ENCODE results near the gene CYP2W1. TPM values are rescaled to one million over a fixed set of nuclear protein-coding genes. Genes with fewer than 3 reads are reported as not detected.

Gene CYP2W1
- total RNA-seq, 2 experiments from 2014 or later: not detected

DNA sequence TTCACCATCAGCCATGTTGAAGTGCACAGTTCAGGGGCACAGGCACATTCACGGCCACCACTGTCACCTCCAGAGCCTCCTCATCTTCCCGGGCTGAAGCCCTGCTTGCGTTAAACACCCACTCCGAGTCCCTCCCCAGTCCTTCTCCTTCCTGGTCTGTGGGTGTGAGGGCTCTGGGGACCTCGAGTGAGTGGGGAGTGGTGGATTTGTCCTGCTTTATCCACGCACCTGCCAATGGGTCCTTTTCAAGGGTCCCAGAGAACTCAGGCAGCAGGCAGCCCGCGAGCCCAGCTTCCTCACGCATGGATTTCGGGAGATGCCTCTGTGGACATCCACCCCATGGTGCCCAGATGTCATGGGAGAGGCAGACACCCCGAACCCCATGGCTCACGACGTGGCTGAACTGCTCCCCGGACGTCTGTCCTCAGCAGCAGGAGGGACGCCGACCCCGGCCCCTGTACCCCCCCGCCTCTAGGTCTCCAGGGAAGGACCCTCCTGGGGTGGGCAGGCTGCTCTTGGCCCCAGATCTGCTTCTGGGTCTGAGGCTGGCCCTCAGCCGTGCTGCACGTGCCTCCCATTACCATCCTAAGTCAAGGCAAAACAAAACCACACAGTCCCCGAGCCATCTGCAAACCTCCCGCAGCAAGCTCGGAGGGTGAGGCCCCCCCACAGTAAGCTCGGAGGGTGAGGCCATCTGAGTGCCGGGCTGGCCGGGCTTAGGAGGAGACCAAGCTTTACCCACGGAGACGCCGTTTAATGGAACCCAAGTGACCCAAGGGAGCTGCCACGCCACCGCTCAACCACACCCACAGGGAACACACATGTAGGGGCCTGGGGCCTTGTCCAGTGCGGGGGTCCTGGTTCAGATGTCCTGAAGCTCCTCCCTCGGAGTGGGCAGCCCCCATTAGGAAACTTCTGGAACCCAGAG is 9.0 kb downstream of the CYP2W1 start:
- H3K36me3 ChIP-seq (ENCODE audit: insufficient read depth, low read length): peaks cover 8% of the 10 kb centered on the region
- ChIA-PET CTCF (interaction anchor here (1.2 to 9.5 kb wide), 9 partner anchors 18 to 185 kb away, joined by 3 to 220 read pairs (median 10); partner anchors contain the start of genes COX19 and GPR146), POLR2A (interaction anchor here (1.1 kb wide), 1 partner anchor 17 kb away, joined by 7 read pairs; the partner anchor contains the start of gene COX19)
- TF ChIP-seq CTCF (IDR thresholded peaks at IDR 0.05): no peak
- H3K27me3 Mint-ChIP-seq: no peaks in the 10 kb centered on the region
- peaks cover 0 to 4% of the 10 kb centered on the region in 2 experiments for H3K9me3 ChIP-seq (ENCODE audit: control insufficient read depth in 1 of 2, insufficient read depth in 1 of 2, low read length in 2 of 2)
- H3K4me3 ChIP-seq (ENCODE audit: low read length): no peak overlapping the region
- intact Hi-C loops (cut with DNase I, micrococcal nuclease): loop anchor here in 1 of 2 experiments (2.0 kb wide), 1 partner anchor 185 kb away; no protein-coding TSS in a partner anchor
- DNase-seq (no peak), ATAC-seq (ENCODE audit: poor library complexity) (no peak)
- no peaks in the 10 kb centered on the region for H3K9me3 Mint-ChIP-seq
- no peak overlapping the region for H3K27ac Mint-ChIP-seq
- peaks cover 12% of the 10 kb centered on the region for H3K4me1 ChIP-seq (ENCODE audit: insufficient read depth, low read length)
- peaks cover 6% of the 10 kb centered on the region for H3K4me1 Mint-ChIP-seq (ENCODE audit: low read depth)
- no peak overlapping the region for H3K4me3 Mint-ChIP-seq
- H3K36me3 Mint-ChIP-seq (ENCODE audit: low read depth): no peaks in the 10 kb centered on the region
- H3K27me3 ChIP-seq (ENCODE audit: control insufficient read depth in 1 of 2, insufficient read depth in 2 of 2, low read length in 2 of 2): peaks cover 10% of the 10 kb centered on the region in 2 experiments
- H3K27ac ChIP-seq (ENCODE audit: low read depth in 1 of 2, low read length in 2 of 2): no peak overlapping the region

DNA sequence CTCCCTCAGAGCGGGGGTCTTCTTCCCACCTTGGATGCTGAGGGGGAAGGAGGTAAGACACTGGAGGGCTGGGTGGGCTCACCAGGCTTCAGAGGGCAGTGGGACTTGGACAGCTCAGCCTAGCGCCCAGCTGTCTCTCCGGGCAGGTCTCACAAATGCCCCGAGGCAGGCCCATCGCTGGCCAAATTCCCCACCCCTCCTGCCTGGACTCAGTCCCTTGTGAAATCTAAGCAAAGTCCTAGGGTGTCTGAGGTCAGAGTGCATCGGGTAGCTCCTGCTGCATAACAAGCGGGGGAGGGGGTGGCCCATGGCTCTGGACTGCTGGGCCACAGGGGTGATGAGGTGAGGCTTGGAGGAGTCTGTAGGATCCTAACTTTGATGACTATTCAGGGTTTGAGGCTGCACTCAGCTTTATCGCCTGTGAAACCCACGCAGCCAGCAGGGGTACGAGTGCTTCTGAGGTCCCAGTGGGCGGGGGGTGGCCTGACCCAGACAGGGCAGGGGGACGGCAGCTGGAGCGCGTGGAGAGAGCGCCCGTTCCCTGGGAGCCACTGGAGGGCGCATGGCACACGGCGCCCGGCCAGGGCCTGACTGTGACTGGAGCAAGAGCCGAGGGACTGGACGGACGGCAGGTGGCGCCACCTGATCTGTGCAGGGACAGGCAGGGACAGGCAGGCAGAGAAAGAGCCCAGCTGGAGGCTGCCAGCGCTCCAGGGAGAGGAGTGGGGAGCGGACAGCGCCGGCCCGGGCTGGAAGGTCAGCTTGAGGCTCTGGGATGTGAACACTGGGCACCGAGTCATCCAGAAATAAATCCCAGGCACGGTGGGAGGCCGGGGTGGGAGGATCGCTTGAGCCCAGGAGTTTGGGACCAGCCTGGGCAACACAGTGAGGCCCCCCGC is 10.0 kb downstream of the CYP2W1 start:
- H3K4me3 Mint-ChIP-seq: no peak overlapping the region
- intact Hi-C loops (cut with DNase I, micrococcal nuclease): loop anchor here (1.0 to 2.0 kb wide), 3 partner anchors 72 to 184 kb away; no protein-coding TSS in a partner anchor
- H3K27ac ChIP-seq (ENCODE audit: low read depth in 1 of 2, low read length in 2 of 2): no peak overlapping the region
- ATAC-seq (ENCODE audit: poor library complexity) (peak; percentile 100), DNase-seq (peak; percentile 91 to 98 (median 94))
- H3K4me1 Mint-ChIP-seq (ENCODE audit: low read depth): peaks cover 6% of the 10 kb centered on the region
- H3K27me3 ChIP-seq (ENCODE audit: control insufficient read depth in 1 of 2, insufficient read depth in 2 of 2, low read length in 2 of 2): peaks cover 3 to 6% of the 10 kb centered on the region in 2 experiments
- peaks cover 12% of the 10 kb centered on the region for H3K4me1 ChIP-seq (ENCODE audit: insufficient read depth, low read length)
- no peaks in the 10 kb centered on the region for H3K9me3 Mint-ChIP-seq
- peaks cover 0 to 4% of the 10 kb centered on the region in 2 experiments for H3K9me3 ChIP-seq (ENCODE audit: control insufficient read depth in 1 of 2, insufficient read depth in 1 of 2, low read length in 2 of 2)
- ChIA-PET POLR2A (interaction anchor here (0.6 to 2.4 kb wide), 6 partner anchors 18 to 73 kb away, joined by 3 to 38 read pairs (median 5); partner anchors contain the start of genes COX19 and GPR146), CTCF (interaction anchor here (0.6 to 9.5 kb wide), 49 partner anchors 10 to 425 kb away, joined by 3 to 220 read pairs (median 4); partner anchors contain the start of genes COX19, CYP2W1, GPR146 and SUN1)
- no peak overlapping the region for H3K4me3 ChIP-seq (ENCODE audit: low read length)
- peaks cover 12% of the 10 kb centered on the region for H3K36me3 ChIP-seq (ENCODE audit: insufficient read depth, low read length)
- no peaks in the 10 kb centered on the region for H3K36me3 Mint-ChIP-seq (ENCODE audit: low read depth)
- TF ChIP-seq CTCF (IDR thresholded peaks at IDR 0.05): peak; percentile 100
- H3K27me3 Mint-ChIP-seq: no peaks in the 10 kb centered on the region
- H3K27ac Mint-ChIP-seq: no peak overlapping the region

Measured in CD4-positive, alpha-beta T cell (primary cell).